GM03348 (cell line): ENCODE data around the gene APOBEC3F.
"Not testable (repeated sequence)": the region's sequence is repeated elsewhere in the genome, so short reads cannot be mapped to it uniquely, and the experiment has no call there.

Source experiments
- DNase-seq: peaks from one replicate; pipeline ENCODE4 v3.0.0; 2012; ENCODE audit warnings: low spot score

The APOBEC3F gene

DNA sequence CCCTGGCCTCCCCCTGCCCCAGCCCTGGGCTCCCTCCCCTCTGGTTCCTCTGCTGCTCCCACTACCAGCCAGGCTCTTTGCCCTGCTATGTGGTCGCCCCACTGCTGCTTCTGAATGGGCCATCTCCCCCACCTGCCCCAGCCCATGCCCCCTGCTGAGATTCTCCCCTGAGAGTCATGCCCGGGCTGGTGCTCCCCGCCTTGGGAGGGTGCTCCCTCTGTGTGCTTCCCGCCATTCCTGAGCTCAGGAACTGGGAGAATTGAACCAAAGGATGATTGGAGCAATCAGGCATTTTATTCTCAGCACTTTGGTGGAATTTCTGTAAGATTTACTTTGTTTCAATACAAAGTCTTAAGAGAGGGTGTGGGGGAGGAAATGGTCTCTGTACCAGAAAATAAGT, 12.9 kb upstream of the APOBEC3F start:
- DNase-seq = no peak

- no peak for DNase-seq
Observed at GRCh38 chr22:39028281-39028680, 12.4 kb upstream of the APOBEC3F start.

- DNase-seq = no peak
Observed at GRCh38 chr22:39029227-39029626, 11.4 kb upstream of the APOBEC3F start.

- no peak for DNase-seq
Observed at GRCh38 chr22:39030705-39031104, 10.0 kb upstream of the APOBEC3F start.

- DNase-seq = not testable (repeated sequence)
Observed at GRCh38 chr22:39031434-39032295, 9.0 kb upstream of the APOBEC3F start.

GRCh38 chr22:39037071-39037470, 3.6 kb upstream of the APOBEC3F start:
- DNase-seq = not testable (repeated sequence)

GRCh38 chr22:39039306-39040126, 1.1 kb upstream of the APOBEC3F start:
- no peak for DNase-seq

DNA sequence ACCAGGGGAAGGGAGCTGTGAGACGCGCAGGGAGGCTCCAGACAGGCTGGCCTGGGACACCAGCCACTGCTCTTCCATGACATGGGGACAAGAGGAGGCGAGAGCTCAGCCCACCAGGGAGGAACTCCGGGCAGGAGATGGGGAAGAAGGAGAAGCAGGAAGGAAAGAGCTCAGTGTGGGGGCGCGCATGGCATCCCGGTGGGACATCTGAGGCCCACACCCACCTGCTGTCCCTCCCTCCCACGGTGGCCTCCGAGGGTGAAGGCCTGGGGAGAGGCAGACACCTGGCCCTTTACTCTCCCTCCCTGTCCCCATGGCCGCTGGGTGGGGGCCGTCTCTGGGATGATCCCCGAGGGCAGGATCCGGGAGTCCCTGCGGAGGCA, 518 bp upstream of the APOBEC3F start:
- not testable (repeated sequence) for DNase-seq

DNA sequence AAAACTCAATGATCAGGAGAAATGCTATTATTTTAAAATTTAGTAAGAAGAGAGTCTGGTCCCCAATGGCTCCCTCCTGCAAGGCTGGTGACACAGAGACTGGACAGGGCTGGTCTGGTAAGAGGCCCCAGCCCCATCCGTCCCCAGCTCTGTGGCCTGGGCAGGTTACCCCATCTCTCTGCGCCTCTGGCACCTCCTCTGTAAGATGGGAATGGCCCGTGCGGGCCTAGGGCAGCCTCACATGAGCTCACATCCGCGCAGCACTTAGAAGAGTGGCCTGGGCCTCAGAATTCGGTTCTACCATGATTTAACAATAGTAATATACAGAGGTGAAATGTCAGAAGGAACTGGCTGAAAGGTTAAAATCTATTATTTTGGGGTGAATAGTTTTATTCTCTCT, 1.2 kb downstream of the APOBEC3F start:
- no peak for DNase-seq

- not testable (repeated sequence) for DNase-seq
Observed at GRCh38 chr22:39043063-39043462, 2.4 kb downstream of the APOBEC3F start.

- DNase-seq = not testable (repeated sequence)
Observed at GRCh38 chr22:39045136-39045535, 4.5 kb downstream of the APOBEC3F start.

GRCh38 chr22:39049486-39049885, 8.8 kb downstream of the APOBEC3F start:
- DNase-seq = not testable (repeated sequence)

- not testable (repeated sequence) for DNase-seq
Observed at GRCh38 chr22:39051844-39052495, 11.3 kb downstream of the APOBEC3F start.

DNA sequence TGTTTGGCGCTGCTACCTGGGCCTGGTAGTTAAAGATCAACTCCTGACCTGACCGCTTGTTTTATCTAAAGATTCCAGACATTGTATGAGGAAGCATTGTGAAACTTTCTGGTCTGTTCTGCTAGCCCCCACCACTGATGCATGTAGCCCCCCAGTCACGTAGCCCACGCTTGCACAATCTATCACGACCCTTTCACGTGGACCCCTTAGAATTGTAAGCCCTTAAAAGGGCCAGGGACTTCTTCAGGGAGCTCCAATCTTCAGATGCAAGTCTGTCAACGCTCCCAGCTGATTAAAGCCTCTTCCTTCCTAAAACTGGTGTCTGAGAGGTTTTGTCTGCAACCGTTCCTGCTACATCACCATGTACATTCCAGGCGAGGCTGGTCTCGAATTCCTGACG, 15.0 kb downstream of the APOBEC3F start:
- DNase-seq = no peak

DNA sequence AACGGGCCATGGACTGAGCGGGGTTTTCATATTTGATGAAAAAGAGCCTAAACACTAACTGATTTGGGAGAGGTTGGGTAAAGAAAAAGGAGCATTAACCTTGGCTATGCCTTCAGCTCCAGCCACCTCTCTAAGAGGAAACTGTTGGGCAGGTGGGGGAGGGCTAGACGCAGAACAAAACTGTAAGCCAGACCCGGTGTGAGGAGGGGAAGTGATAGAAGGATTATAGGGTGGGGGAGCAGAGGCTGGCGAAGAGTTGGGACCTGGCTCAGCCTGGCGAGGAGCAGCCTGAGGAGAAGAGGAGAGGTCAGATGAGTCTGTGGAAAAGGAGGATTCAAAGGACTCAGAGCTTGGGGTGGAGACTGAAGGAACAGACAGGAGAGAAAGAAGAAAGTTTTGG, 20.6 kb downstream of the APOBEC3F start:
- DNase-seq = not testable (repeated sequence)

DNA sequence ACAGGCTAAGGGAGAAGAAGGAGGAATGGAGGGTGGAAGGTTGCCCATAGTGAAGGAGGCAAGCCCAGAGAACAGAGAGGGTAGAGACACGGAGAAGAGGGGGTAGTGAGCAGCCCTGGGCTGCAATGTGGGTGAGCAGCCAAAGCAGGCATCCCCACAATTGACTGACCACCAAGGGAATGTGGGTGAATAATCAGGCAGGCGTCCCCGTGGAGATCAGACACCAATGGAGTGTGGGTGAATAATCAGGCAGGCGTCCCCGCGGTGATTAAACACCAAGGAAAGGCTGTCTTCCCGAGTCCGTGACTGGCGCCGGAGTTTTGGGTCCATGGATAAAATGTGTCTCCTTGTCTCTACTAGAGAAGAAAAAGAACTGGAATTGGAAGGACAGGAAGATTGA, 21.3 kb downstream of the APOBEC3F start:
- not testable (repeated sequence) for DNase-seq

- not testable (repeated sequence) for DNase-seq
Observed at GRCh38 chr22:39063904-39064303, 23.2 kb downstream of the APOBEC3F start.

DNA sequence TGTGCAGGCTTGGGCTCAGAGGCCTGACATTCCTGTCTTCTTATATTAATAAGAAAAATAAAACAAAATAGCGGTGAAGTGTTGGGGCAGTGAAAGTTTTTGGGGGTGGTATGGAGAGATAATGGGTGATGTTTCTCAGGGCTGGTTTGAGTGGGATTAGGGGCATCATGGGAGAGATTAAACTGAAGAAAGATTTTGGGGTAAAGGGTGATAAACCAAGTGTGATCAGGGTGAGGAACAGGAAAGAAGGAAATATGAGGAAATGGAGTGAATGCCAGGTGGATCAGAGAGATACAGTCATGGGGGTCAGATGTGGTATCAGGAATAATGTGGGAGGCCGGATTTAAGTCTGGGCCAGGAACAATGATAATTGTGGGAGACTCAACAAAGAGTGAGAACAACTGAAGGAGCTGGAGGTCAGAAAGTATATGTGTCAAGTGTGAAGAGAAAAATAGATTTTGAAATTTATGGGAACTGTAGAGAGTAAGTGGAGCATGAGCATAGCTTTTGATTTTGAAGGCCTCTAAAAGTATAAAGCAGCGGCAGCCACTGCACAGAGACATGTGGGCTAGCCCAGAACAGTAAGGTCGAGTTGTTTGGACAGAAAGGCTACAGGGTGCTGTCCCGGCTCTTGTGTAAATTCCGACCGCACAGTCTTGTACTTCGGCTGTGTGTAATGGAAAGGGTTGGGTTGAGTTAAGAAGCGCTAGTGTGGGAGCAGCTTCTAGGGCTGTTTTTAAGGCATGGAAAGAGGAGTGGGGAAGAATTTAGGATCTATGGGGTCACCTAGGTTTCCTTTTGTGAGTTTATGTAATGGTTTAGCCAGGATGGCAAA, 26.0 kb downstream of the APOBEC3F start:
- DNase-seq = not testable (repeated sequence)

DNA sequence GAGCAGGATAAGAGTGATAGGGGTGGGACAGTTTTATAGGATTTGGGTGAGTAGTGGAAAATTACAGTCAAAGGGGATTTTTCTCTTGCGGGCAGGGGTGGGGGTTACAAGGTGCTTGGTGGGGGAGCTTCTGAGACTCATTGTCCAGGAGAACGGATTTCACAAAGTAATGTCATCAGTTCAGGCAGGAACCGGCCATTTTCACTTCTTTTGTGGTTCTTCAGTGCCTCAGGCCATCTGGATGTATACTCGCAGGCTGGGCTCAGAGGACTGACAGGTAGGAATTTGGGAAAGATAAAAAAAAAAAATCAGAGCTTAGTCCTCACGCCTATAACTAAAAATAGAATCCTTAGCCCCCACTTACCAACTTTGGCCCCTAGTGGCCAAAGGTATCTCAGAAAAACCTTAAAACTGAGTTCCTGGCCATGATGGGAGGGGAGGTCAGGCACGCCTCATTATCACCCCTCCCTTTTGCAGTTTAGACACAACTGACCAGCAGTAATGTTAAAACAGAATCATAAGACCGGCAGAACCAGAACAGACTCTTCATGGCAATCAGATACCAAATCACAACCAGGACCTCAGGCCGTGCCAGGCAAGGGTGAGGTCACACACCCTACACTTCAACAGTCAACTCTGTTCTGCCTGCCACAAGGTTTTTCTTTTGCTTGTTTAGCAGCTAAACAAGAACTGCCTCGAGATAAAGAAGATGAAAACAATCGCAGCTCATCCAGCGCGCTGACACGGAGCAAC, 27.5 kb downstream of the APOBEC3F start:
- DNase-seq = no peak

DNA sequence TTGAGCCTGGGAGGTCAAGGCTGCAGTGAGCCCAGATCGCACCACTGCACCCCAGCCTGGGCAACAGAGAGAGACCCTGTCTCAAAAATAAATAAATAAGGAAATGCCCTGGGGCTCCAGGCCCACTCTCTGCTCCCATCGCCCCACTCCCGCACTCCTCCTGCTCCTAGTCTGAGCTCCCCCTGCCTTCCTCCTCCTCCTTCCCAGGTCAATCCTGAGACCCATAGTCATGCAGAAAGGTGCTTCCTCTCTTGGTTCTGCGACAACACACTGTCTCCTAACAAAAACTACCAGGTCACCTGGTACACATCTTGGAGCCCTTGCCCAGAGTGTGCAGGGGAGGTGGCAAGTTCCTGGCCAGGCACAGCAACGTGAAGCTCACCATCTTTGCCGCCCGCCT, 29.5 kb downstream of the APOBEC3F start:
- DNase-seq = no peak

GRCh38 chr22:39072581-39072981, 31.9 kb downstream of the APOBEC3F start:
- DNase-seq = not testable (repeated sequence)
